Measurements from ENCODE around the gene DVL1.

The DVL1 gene

GRCh38 chr1:1358433-1359271, 9.4 kb upstream of the DVL1 start, which contains the start of gene MXRA8:
TSS of gene MXRA8 (minus strand) at chr1:1358555. CDS start at chr1:1358504, 51 bp downstream.
- in situ Hi-C loops (cut with MboI; ENCODE audit: low pct_unique_long_range_greater_than_20kb, low sequenced_read_pairs): no loop called here
- no peak for DNase-seq

GRCh38 chr1:1357871-1358432, 8.7 kb upstream of the DVL1 start:
- in situ Hi-C loops (cut with MboI; ENCODE audit: low pct_unique_long_range_greater_than_20kb, low sequenced_read_pairs): no loop called here
- DNase-seq: no peak

GRCh38 chr1:1356796-1357401, 7.7 kb upstream of the DVL1 start:
- in situ Hi-C loops (cut with MboI; ENCODE audit: low pct_unique_long_range_greater_than_20kb, low sequenced_read_pairs): no loop called here
- DNase-seq: no peak

- in situ Hi-C loops (cut with MboI; ENCODE audit: low pct_unique_long_range_greater_than_20kb, low sequenced_read_pairs): no loop called here
- no peak for DNase-seq
These were observed 7.1 kb upstream of the DVL1 start for GRCh38 chr1:1356166-1356795.

GRCh38 chr1:1355416-1355815, 6.2 kb upstream of the DVL1 start:
- in situ Hi-C loops (cut with MboI; ENCODE audit: low pct_unique_long_range_greater_than_20kb, low sequenced_read_pairs): no loop called here

GRCh38 chr1:1354271-1355247, 5.3 kb upstream of the DVL1 start:
- DNase-seq: no peak
- in situ Hi-C loops (cut with MboI; ENCODE audit: low pct_unique_long_range_greater_than_20kb, low sequenced_read_pairs): no loop called here

More at GRCh38 chr1:1355416-1355815, 6.2 kb upstream of the DVL1 start:
- no peak for DNase-seq

- DNase-seq: no peak
- in situ Hi-C loops (cut with MboI; ENCODE audit: low pct_unique_long_range_greater_than_20kb, low sequenced_read_pairs): no loop called here
These were observed 4.4 kb upstream of the DVL1 start for GRCh38 chr1:1353389-1354151.

GRCh38 chr1:1352786-1353388, 3.7 kb upstream of the DVL1 start:
- in situ Hi-C loops (cut with MboI; ENCODE audit: low pct_unique_long_range_greater_than_20kb, low sequenced_read_pairs): no loop called here
- DNase-seq: no peak

GRCh38 chr1:1351511-1352427, 2.6 kb upstream of the DVL1 start:
- in situ Hi-C loops (cut with MboI; ENCODE audit: low pct_unique_long_range_greater_than_20kb, low sequenced_read_pairs): no loop called here
- no peak for DNase-seq

GRCh38 chr1:1348420-1349255, 580 bp downstream of the DVL1 start:
- no peak for DNase-seq
- in situ Hi-C loops (cut with MboI; ENCODE audit: low pct_unique_long_range_greater_than_20kb, low sequenced_read_pairs): no loop called here

GRCh38 chr1:1347663-1348419, 1.4 kb downstream of the DVL1 start:
- DNase-seq: no peak
- in situ Hi-C loops (cut with MboI; ENCODE audit: low pct_unique_long_range_greater_than_20kb, low sequenced_read_pairs): no loop called here

GRCh38 chr1:1347026-1347595, 2.1 kb downstream of the DVL1 start:
- in situ Hi-C loops (cut with MboI; ENCODE audit: low pct_unique_long_range_greater_than_20kb, low sequenced_read_pairs): no loop called here
- DNase-seq: no peak

- in situ Hi-C loops (cut with MboI; ENCODE audit: low pct_unique_long_range_greater_than_20kb, low sequenced_read_pairs): no loop called here
- DNase-seq: no peak
These were observed 2.7 kb downstream of the DVL1 start for GRCh38 chr1:1346501-1346890.

GRCh38 chr1:1345860-1346500, 3.2 kb downstream of the DVL1 start:
- in situ Hi-C loops (cut with MboI; ENCODE audit: low pct_unique_long_range_greater_than_20kb, low sequenced_read_pairs): no loop called here

GRCh38 chr1:1345384-1345783, 3.8 kb downstream of the DVL1 start:
- DNase-seq: no peak
- in situ Hi-C loops (cut with MboI; ENCODE audit: low pct_unique_long_range_greater_than_20kb, low sequenced_read_pairs): no loop called here

More at GRCh38 chr1:1345860-1346500, 3.2 kb downstream of the DVL1 start:
- no peak for DNase-seq
